Psoas muscle (tissue), 8 donors: ENCODE results near the gene NSL1. TPM values are rescaled to one million over a fixed set of nuclear protein-coding genes. Genes with fewer than 3 reads are reported as not detected.
A peak's percentile ranks its signal among the peaks of the same experiment; 100 is the strongest.

Experiments used
- ATAC-seq, 4 donors: fragments of 200-7000 bp; cut with Tn5 transposase; one replicate each; pipeline ENCODE4 v1.9.1; 2020; ENCODE audit warnings: moderate library complexity in 3 of 4, mild to moderate bottlenecking in 2 of 4
- DNase-seq, 2 donors: peaks; one replicate each; pipeline ENCODE4 v3.0.0-alpha.2; 2020
- H3K27ac ChIP-seq: fragments of 200-600 bp; one replicate; pipeline ENCODE4 v1.8.0; 2022
- H3K27me3 ChIP-seq, 3 donors: fragments of 200-600 bp in 1 of 3; one replicate each; pipeline versions ENCODE4 v1.6.1 to v1.8.0; 2013 to 2022; ENCODE audit warnings: low read length in 2 of 3, mild to moderate bottlenecking in 2 of 3, moderate library complexity in 1 of 3; ENCODE audit not compliant: insufficient read depth in 3 of 3
- H3K36me3 ChIP-seq, 2 donors: fragments of 200-600 bp in 1 of 2; one replicate each; pipeline versions ENCODE4 v1.6.1 to v1.8.0; 2013 to 2022; ENCODE audit warnings: low read depth in 1 of 2, mild to moderate bottlenecking in 1 of 2, moderate library complexity in 1 of 2; ENCODE audit not compliant: insufficient read depth in 1 of 2
- H3K4me1 ChIP-seq: fragments of 200-600 bp; one replicate; pipeline ENCODE4 v1.8.0; 2022
- H3K4me3 ChIP-seq: fragments of 200-600 bp; one replicate; pipeline ENCODE4 v1.8.0; 2022; ENCODE audit warnings: mild to moderate bottlenecking
- H3K9me3 ChIP-seq: fragments of 200-600 bp; one replicate; pipeline ENCODE4 v1.8.0; 2022
- CTCF ChIP-seq: fragments of 200-600 bp; IDR thresholded peaks from one replicate; pipeline ENCODE4 v1.8.0; 2022; ENCODE audit warnings: antibody characterized with exemption
- WGBS, 3 donors: extraction: QIAGEN DNeasy Blood & Tissue Kit; methylation state at CpG; one replicate each; pipeline versions ENCODE4 v1.1.6 to v1.1.7; 2013; 5-methylcytosine and 5-hydroxymethylcytosine counted together
- intact Hi-C, 2 donors: fragments of 100-400 bp; cut with DNase I; formaldehyde crosslinking; loops; one replicate each; pipeline versions ENCODE4 v1.11.0 to v1.14.2; 2022
- polyA plus RNA-seq, 3 donors: library from polyadenylated mRNA; stranded (reverse); fragments of 200-250 nt; gene quantifications; one replicate each; pipeline ENCODE4 v1.2.3, GENCODE V29; 2013
- total RNA-seq, 4 donors: library from RNA; stranded (reverse); fragmentation: NEBNext Ultra II Directional in 2 of 4; extraction: Animal tissue kit (Norgen Biotek cat#: 25700) in 2 of 4; gene quantifications; one replicate each; pipeline versions ENCODE4 v1.2.1 to v1.2.4, GENCODE V29; 2021 to 2023
- donor health status: healthy with polysubstance abuse.
- donor health status: DM: no; HTN: no; CAD: no; lungs with moderate emphysema.
- donor health status: Bipolar disorder and iron deficiency.
- donor health status: healthy.
- donor health status: DM: yes; HTN: yes; CAD: no.
- donor health status: DM: no; HTN: no; CAD: no.
- donor health status: DM: no; HTN: no; CAD: no.
- donor health status: DM: yes; HTN: yes; CAD: no.

Gene NSL1
- total and polyA plus RNA-seq, 7 donors, result 13.2 to 34.5 (median 18.6) TPM

- Histone ChIP-seq H3K27ac (no peak overlapping the region), H3K36me3 (no peaks in the 10 kb centered on the region), H3K4me3 (no peak overlapping the region), H3K27me3 (peaks cover 0 to 44% (median 12%) of the 10 kb centered on the region in 3 donors), H3K9me3 (no peaks in the 10 kb centered on the region), H3K4me1 (peaks cover 14% of the 10 kb centered on the region)
- no peak for TF ChIP-seq CTCF
- intact Hi-C loops, result no loop called here
- ATAC-seq (no peak), DNase-seq (no peak)
- 58 to 66% (median 60%) methylated on average over 1 of the region's 1 CpG for WGBS, 3 donors
Measured at GRCh38 chr1:212701910-212702309, 89.7 kb downstream of the NSL1 start.

GRCh38 chr1:212700892-212701819 lies 90.4 kb downstream of the NSL1 start:
- Histone ChIP-seq H3K27ac (no peak overlapping the region), H3K4me1 (peaks cover 14% of the 10 kb centered on the region), H3K36me3 (no peaks in the 10 kb centered on the region), H3K9me3 (no peaks in the 10 kb centered on the region), H3K4me3 (peak overlapping the region; percentile 70), H3K27me3 (peaks cover 0 to 51% (median 15%) of the 10 kb centered on the region in 3 donors)
- ATAC-seq, result peak in 2 of 4 donors; percentile 52 to 65
- WGBS, 3 donors, result 8 to 11% (median 9%) methylated on average over 27 of the region's 27 CpGs
- TF ChIP-seq CTCF, result no peak
- intact Hi-C loops, result no loop called here
- peak; percentile 55 to 62 for DNase-seq

- DNase-seq, result peak; percentile 56 to 67
- Histone ChIP-seq H3K4me3 (peak overlapping the region; percentile 70), H3K27me3 (peaks cover 0 to 59% (median 20%) of the 10 kb centered on the region in 3 donors), H3K4me1 (peaks cover 14% of the 10 kb centered on the region), H3K27ac (peak overlapping the region; percentile 51), H3K36me3 (no peaks in the 10 kb centered on the region), H3K9me3 (no peaks in the 10 kb centered on the region)
- TF ChIP-seq CTCF, result no peak
- ATAC-seq, result peak; percentile 34 to 52 (median 46)
- intact Hi-C loops, result no loop called here
- 0 to 1% (median 1%) methylated on average over 50 to 56 of the region's 56 CpGs for WGBS, 3 donors
Measured at GRCh38 chr1:212700223-212700891, 91.2 kb downstream of the NSL1 start.

- no peaks in the 10 kb centered on the region for H3K9me3 ChIP-seq
- H3K4me3 ChIP-seq, result peak within 1 kb of the TSS; percentile 70
- peaks cover 14% of the 10 kb centered on the region for H3K4me1 ChIP-seq
- peaks cover 0 to 66% (median 20%) of the 10 kb centered on the region in 3 donors for H3K27me3 ChIP-seq
- DNase-seq, result peak; percentile 69 to 70
- intact Hi-C loops, result no loop called here
- 0 to 1% (median 0%) methylated on average over 46 to 74 of the region's 79 CpGs for WGBS, 3 donors
- TF ChIP-seq CTCF, result no peak
- peak; percentile 60 to 71 (median 66) for ATAC-seq
- peak within 1 kb of the TSS; percentile 51 for H3K27ac ChIP-seq
- H3K36me3 ChIP-seq, result no peaks in the 10 kb centered on the region
Measured at GRCh38 chr1:212699625-212700222, 91.9 kb downstream of the NSL1 start, which contains the start of gene BATF3. Gene BATF3 (minus strand): TSS chr1:212699840. CDS start chr1:212699762, 78 bp downstream.
